GM18517 (cell line): ENCODE results near the gene HNRNPM.
A peak's percentile ranks its signal among the peaks of the same experiment; 100 is the strongest.
"Not testable (repeated sequence)": the region's sequence is repeated elsewhere in the genome, so short reads cannot be mapped to it uniquely, and the experiment has no call there.

Source experiments
- ATAC-seq: cut with Tn5 transposase; IDR thresholded peaks from one replicate; pipeline ENCODE4 v1.9.1; 2021; ENCODE audit warnings: mild to moderate bottlenecking, moderate library complexity; ENCODE audit not compliant: unreplicated experiment

HNRNPM gene

GRCh38 chr19:8510589-8511115 is 65.9 kb downstream of the HNRNPM start:
- ATAC-seq: no peak

- ATAC-seq: no peak
Measured at GRCh38 chr19:8511573-8512101, 66.9 kb downstream of the HNRNPM start.

- no peak for ATAC-seq
Measured at GRCh38 chr19:8512115-8512967, 67.6 kb downstream of the HNRNPM start.

- ATAC-seq: no peak
Measured at GRCh38 chr19:8513036-8513686, 68.4 kb downstream of the HNRNPM start.

- peak; percentile 88 for ATAC-seq
Measured at GRCh38 chr19:8513687-8514504, 69.1 kb downstream of the HNRNPM start, which contains the start of gene ZNF414. Gene ZNF414, minus strand, starts transcription at chr19:8514167. Its CDS starts 121 bp downstream, at chr19:8514046.

GRCh38 chr19:8514505-8515009 is 69.8 kb downstream of the HNRNPM start:
- ATAC-seq: not testable (repeated sequence)

- ATAC-seq: no peak
Measured at GRCh38 chr19:8515317-8515716, 70.5 kb downstream of the HNRNPM start.

- no peak for ATAC-seq
Measured at GRCh38 chr19:8517551-8518442, 73.0 kb downstream of the HNRNPM start.

GRCh38 chr19:8518536-8518935 is 73.8 kb downstream of the HNRNPM start:
- no peak for ATAC-seq

GRCh38 chr19:8519388-8519787 is 74.6 kb downstream of the HNRNPM start:
- no peak for ATAC-seq

- ATAC-seq: no peak
Measured at GRCh38 chr19:8525401-8525684, 80.6 kb downstream of the HNRNPM start.

GRCh38 chr19:8526345-8527091 is 81.7 kb downstream of the HNRNPM start:
- no peak for ATAC-seq

GRCh38 chr19:8528500-8528899 is 83.7 kb downstream of the HNRNPM start:
- ATAC-seq: no peak

- ATAC-seq: no peak
Measured at GRCh38 chr19:8529369-8530006, 84.7 kb downstream of the HNRNPM start.

GRCh38 chr19:8530061-8530679 is 85.4 kb downstream of the HNRNPM start:
- no peak for ATAC-seq

- no peak for ATAC-seq
Measured at GRCh38 chr19:8531470-8531869, 86.7 kb downstream of the HNRNPM start.

GRCh38 chr19:8532225-8532624 is 87.5 kb downstream of the HNRNPM start:
- ATAC-seq: no peak

GRCh38 chr19:8536282-8536681 is 91.5 kb downstream of the HNRNPM start:
- ATAC-seq: no peak
